Chondrocyte (in vitro differentiated cells): ENCODE measurements around the gene CCDC51. TPM values are rescaled to one million over a fixed set of nuclear protein-coding genes. Genes with fewer than 3 reads are reported as not detected.
A peak's percentile ranks its signal among the peaks of the same experiment; 100 is the strongest.

ENCODE experiments used
- DNase-seq: peaks from one replicate; pipeline ENCODE4 v3.0.0; 2021; ENCODE audit warnings: mixed read lengths, low spot score
- H3K27ac Mint-ChIP-seq: one replicate; pipeline ENCODE4 v1.8.0; 2021; ENCODE audit warnings: mild to moderate bottlenecking, moderate library complexity, mixed read lengths; ENCODE audit not compliant: unreplicated experiment
- H3K27me3 Mint-ChIP-seq: 2 replicates; pipeline ENCODE4 v1.8.0; 2021; ENCODE audit warnings: low read depth, mixed read lengths
- H3K36me3 Mint-ChIP-seq: 2 replicates; pipeline ENCODE4 v1.8.0; 2021; ENCODE audit warnings: low read depth, mixed read lengths
- H3K4me1 Mint-ChIP-seq: 2 replicates; pipeline ENCODE4 v1.8.0; 2021; ENCODE audit warnings: low read depth, mild to moderate bottlenecking, mixed read lengths
- H3K4me3 Mint-ChIP-seq: one replicate; pipeline ENCODE4 v1.8.0; 2021; ENCODE audit warnings: mild to moderate bottlenecking, moderate library complexity, mixed read lengths; ENCODE audit not compliant: unreplicated experiment
- H3K9me3 Mint-ChIP-seq: 2 replicates; pipeline ENCODE4 v1.8.0; 2021; ENCODE audit warnings: low read depth, mixed read lengths
- total RNA-seq: library from RNA; stranded (reverse); gene quantifications from 3 replicates; pipeline ENCODE4 v1.2.1, GENCODE V29; 2021
- TF ChIP-seq, protein P1 (sequence below): fragments of 200-600 bp; sonication (generic); IDR thresholded peaks from 2 replicates; pipeline ENCODE4 v1.5.0; 2021; ENCODE audit warnings: antibody characterized with exemption, mild to moderate bottlenecking, moderate library complexity

CCDC51 gene
- total RNA-seq, 1 donor from 2014 or later: 25.8 TPM

DNA sequence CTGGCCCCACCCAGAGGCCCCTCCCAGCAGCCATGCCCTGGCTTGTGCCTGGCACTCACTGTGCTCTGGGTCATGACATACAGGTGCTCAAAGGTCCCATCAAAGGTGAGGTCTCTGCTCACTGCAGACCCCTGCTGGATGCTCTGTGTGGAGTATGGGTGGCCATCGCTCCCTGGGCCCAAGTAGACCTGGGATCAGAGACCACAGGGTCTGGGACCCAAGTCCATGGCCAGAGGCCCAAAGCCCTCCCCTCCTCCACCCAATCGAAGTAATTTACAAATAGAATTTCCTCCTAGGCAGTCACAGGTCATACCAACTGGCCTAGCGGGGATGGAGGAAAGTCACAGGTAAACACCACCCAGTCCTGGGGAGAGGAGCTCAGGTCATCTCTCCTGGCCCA lies 17.6 kb downstream of the CCDC51 start:
- H3K4me3 Mint-ChIP-seq: no peak overlapping the region
- H3K9me3 Mint-ChIP-seq: no peaks in the 10 kb centered on the region
- no peak overlapping the region for H3K27ac Mint-ChIP-seq
- peaks cover 40% of the 10 kb centered on the region for H3K4me1 Mint-ChIP-seq
- H3K27me3 Mint-ChIP-seq: no peaks in the 10 kb centered on the region
- DNase-seq: no peak
- TF ChIP-seq, protein P1, sequence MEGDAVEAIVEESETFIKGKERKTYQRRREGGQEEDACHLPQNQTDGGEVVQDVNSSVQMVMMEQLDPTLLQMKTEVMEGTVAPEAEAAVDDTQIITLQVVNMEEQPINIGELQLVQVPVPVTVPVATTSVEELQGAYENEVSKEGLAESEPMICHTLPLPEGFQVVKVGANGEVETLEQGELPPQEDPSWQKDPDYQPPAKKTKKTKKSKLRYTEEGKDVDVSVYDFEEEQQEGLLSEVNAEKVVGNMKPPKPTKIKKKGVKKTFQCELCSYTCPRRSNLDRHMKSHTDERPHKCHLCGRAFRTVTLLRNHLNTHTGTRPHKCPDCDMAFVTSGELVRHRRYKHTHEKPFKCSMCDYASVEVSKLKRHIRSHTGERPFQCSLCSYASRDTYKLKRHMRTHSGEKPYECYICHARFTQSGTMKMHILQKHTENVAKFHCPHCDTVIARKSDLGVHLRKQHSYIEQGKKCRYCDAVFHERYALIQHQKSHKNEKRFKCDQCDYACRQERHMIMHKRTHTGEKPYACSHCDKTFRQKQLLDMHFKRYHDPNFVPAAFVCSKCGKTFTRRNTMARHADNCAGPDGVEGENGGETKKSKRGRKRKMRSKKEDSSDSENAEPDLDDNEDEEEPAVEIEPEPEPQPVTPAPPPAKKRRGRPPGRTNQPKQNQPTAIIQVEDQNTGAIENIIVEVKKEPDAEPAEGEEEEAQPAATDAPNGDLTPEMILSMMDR: no peak
- H3K36me3 Mint-ChIP-seq: peaks cover 8% of the 10 kb centered on the region

DNA sequence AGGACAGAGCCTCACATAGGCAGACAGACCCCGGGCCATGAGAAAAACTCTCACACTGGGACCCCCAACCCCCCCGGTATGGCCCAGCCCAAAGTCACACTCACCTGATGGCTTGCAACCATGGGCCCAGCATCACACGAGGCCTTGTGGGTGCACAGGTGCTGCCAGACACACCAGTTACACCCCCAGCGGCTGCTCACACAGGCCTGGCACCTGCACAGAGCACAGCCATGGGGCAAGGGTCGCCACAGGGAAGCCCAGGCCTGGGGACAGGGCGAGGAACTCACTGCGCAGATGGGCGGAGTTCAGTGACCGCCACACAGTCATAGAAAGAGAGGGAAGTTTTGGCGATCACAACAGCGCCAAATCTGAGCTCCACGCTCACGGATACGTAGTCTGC lies 19.4 kb downstream of the CCDC51 start:
- Mint-ChIP-seq H3K27ac (no peak overlapping the region), H3K9me3 (no peaks in the 10 kb centered on the region), H3K4me1 (peaks cover 22% of the 10 kb centered on the region), H3K4me3 (no peak overlapping the region), H3K27me3 (no peaks in the 10 kb centered on the region), H3K36me3 (peaks cover 14% of the 10 kb centered on the region)
- no peak for DNase-seq
- TF ChIP-seq, protein P1: no peak

- H3K27ac Mint-ChIP-seq: no peak overlapping the region
- H3K9me3 Mint-ChIP-seq: no peaks in the 10 kb centered on the region
- no peak overlapping the region for H3K4me3 Mint-ChIP-seq
- H3K4me1 Mint-ChIP-seq: peaks cover 14% of the 10 kb centered on the region
- H3K36me3 Mint-ChIP-seq: peaks cover 23% of the 10 kb centered on the region
- DNase-seq: no peak
- no peaks in the 10 kb centered on the region for H3K27me3 Mint-ChIP-seq
- TF ChIP-seq, protein P1: no peak
Observed at GRCh38 chr3:48419597-48419996, 20.3 kb downstream of the CCDC51 start.

GRCh38 chr3:48419149-48419548 lies 20.8 kb downstream of the CCDC51 start:
- TF ChIP-seq, protein P1: no peak
- DNase-seq: peak; percentile 61
- H3K4me1 Mint-ChIP-seq: peaks cover 10% of the 10 kb centered on the region
- no peaks in the 10 kb centered on the region for H3K27me3 Mint-ChIP-seq
- no peak overlapping the region for H3K4me3 Mint-ChIP-seq
- peaks cover 27% of the 10 kb centered on the region for H3K36me3 Mint-ChIP-seq
- H3K9me3 Mint-ChIP-seq: no peaks in the 10 kb centered on the region
- H3K27ac Mint-ChIP-seq: no peak overlapping the region

- DNase-seq: no peak
- H3K9me3 Mint-ChIP-seq: no peaks in the 10 kb centered on the region
- H3K27me3 Mint-ChIP-seq: no peaks in the 10 kb centered on the region
- peaks cover 30% of the 10 kb centered on the region for H3K36me3 Mint-ChIP-seq
- no peak overlapping the region for H3K27ac Mint-ChIP-seq
- H3K4me3 Mint-ChIP-seq: no peak overlapping the region
- TF ChIP-seq, protein P1: no peak
- peaks cover 9% of the 10 kb centered on the region for H3K4me1 Mint-ChIP-seq
Observed at GRCh38 chr3:48418651-48419050, 21.3 kb downstream of the CCDC51 start.
